Tibial artery (tissue), 4 donors: ENCODE measurements around the gene ATP8B1.
"Not testable (repeated sequence)": the region's sequence is repeated elsewhere in the genome, so short reads cannot be mapped to it uniquely, and the experiment has no call there.

Experiments used
- DNase-seq, 2 donors: peaks; one replicate each; pipeline ENCODE4 v3.0.0-alpha.2; 2019
- H3K27ac ChIP-seq, 2 donors: fragments of 200-600 bp; sonication (generic) in 1 of 2; 1 replicate in 1 of 2; 2 replicates in 1 of 2; pipeline ENCODE4 v1.5.1; 2018 to 2019; ENCODE audit warnings: mild to moderate bottlenecking in 1 of 2
- H3K27me3 ChIP-seq, 2 donors: fragments of 200-600 bp; sonication (generic) in 1 of 2; one replicate each; pipeline versions ENCODE4 v1.5.1 to v1.6.0; 2016 to 2019
- H3K36me3 ChIP-seq, 3 donors: fragments of 200-600 bp; sonication (generic) in 2 of 3; one replicate each; pipeline ENCODE4 v1.5.1; 2016 to 2019; ENCODE audit warnings: mild to moderate bottlenecking in 2 of 3
- H3K4me1 ChIP-seq, 4 donors: fragments of 200-600 bp; sonication (generic) in 2 of 4; 1 replicate in 3 of 4; 2 replicates in 1 of 4; pipeline ENCODE4 v1.5.1; 2016 to 2019
- H3K4me3 ChIP-seq, 2 donors: fragments of 200-600 bp; sonication (generic) in 1 of 2; 1 replicate in 1 of 2; 2 replicates in 1 of 2; pipeline ENCODE4 v1.5.1; 2018 to 2019; ENCODE audit warnings: mild to moderate bottlenecking in 2 of 2
- H3K9me3 ChIP-seq, 3 donors: fragments of 200-600 bp; sonication (generic) in 1 of 3; one replicate each; pipeline ENCODE4 v1.5.1; 2016 to 2019
- CTCF ChIP-seq, 2 experiments: fragments of 200-600 bp in 1 of 2; fragments of 450-650 bp in 1 of 2; IDR thresholded peaks; one replicate each; pipeline ENCODE4 v1.5.1; 2017 to 2019; ENCODE audit warnings: antibody characterized with exemption in 2 of 2, mild to moderate bottlenecking in 1 of 2, moderate library complexity in 1 of 2
- intact Hi-C: fragments of 100-400 bp; cut with DNase I; formaldehyde crosslinking; loops from one replicate; pipeline ENCODE4 v1.15.0; 2023; ENCODE audit warnings: low total_unique reads

Gene ATP8B1

GRCh38 chr18:57651914-57652313 lies 151.2 kb downstream of the ATP8B1 start:
- intact Hi-C loops, result no loop called here

GRCh38 chr18:57649556-57650500 lies 153.3 kb downstream of the ATP8B1 start:
- intact Hi-C loops, result no loop called here
- Histone ChIP-seq H3K36me3 (peaks cover 40 to 64% (median 59%) of the 10 kb centered on the region in 3 donors), H3K4me1 (no peaks in the 10 kb centered on the region), H3K27me3 (no peaks in the 10 kb centered on the region), H3K9me3 (no peaks in the 10 kb centered on the region), H3K27ac (peak overlapping the region; percentile 29 to 35), H3K4me3 (no peak overlapping the region)
- DNase-seq, result no peak
- no peak for TF ChIP-seq CTCF (IDR thresholded peaks at IDR 0.05)

More at GRCh38 chr18:57651914-57652313, 151.2 kb downstream of the ATP8B1 start:
- DNase-seq, result no peak
- no peak overlapping the region for H3K4me3 ChIP-seq
- no peaks in the 10 kb centered on the region for H3K27me3 ChIP-seq
- H3K36me3 ChIP-seq, result peaks cover 56 to 85% (median 80%) of the 10 kb centered on the region in 3 donors
- no peak for TF ChIP-seq CTCF (IDR thresholded peaks at IDR 0.05)
- H3K4me1 ChIP-seq, result no peaks in the 10 kb centered on the region
- no peak overlapping the region for H3K27ac ChIP-seq
- H3K9me3 ChIP-seq, result peaks cover 0 to 9% (median 8%) of the 10 kb centered on the region in 3 donors

GRCh38 chr18:57648414-57648813 lies 154.7 kb downstream of the ATP8B1 start:
- no peak for TF ChIP-seq CTCF (IDR thresholded peaks at IDR 0.05)
- intact Hi-C loops, result no loop called here
- DNase-seq, result no peak
- Histone ChIP-seq H3K27ac (no peak overlapping the region), H3K9me3 (no peaks in the 10 kb centered on the region), H3K27me3 (no peaks in the 10 kb centered on the region), H3K4me3 (no peak overlapping the region), H3K4me1 (no peaks in the 10 kb centered on the region), H3K36me3 (peaks cover 33 to 58% (median 45%) of the 10 kb centered on the region in 3 donors)

GRCh38 chr18:57644540-57644939 lies 158.6 kb downstream of the ATP8B1 start:
- Histone ChIP-seq H3K4me3 (no peak overlapping the region), H3K9me3 (no peaks in the 10 kb centered on the region), H3K27me3 (no peaks in the 10 kb centered on the region), H3K27ac (no peak overlapping the region), H3K4me1 (no peaks in the 10 kb centered on the region), H3K36me3 (peaks cover 15 to 34% (median 23%) of the 10 kb centered on the region in 3 donors)
- TF ChIP-seq CTCF (IDR thresholded peaks at IDR 0.05), result no peak
- intact Hi-C loops, result no loop called here
- no peak for DNase-seq

GRCh38 chr18:57643726-57644125 lies 159.4 kb downstream of the ATP8B1 start:
- peaks cover 11 to 25% (median 16%) of the 10 kb centered on the region in 3 donors for H3K36me3 ChIP-seq
- intact Hi-C loops, H3K4me3 ChIP-seq, DNase-seq, H3K27ac ChIP-seq, H3K4me1 ChIP-seq, H3K9me3 ChIP-seq, H3K27me3 ChIP-seq: not testable (repeated sequence)

GRCh38 chr18:57642462-57642861 lies 160.7 kb downstream of the ATP8B1 start:
- intact Hi-C loops, H3K27me3 ChIP-seq, H3K4me1 ChIP-seq, H3K9me3 ChIP-seq, DNase-seq, H3K27ac ChIP-seq, H3K4me3 ChIP-seq: not testable (repeated sequence)
- peaks cover 0 to 14% (median 6%) of the 10 kb centered on the region in 3 donors for H3K36me3 ChIP-seq
